HL-60/S4 (cell line): ENCODE results near the gene PCDH17.

ENCODE experiments used
- in situ Hi-C: fragments of 300-500 bp; cut with MboI; formaldehyde crosslinking; loops from 2 replicates; pipeline ENCODE4 v1.14.3; 2022; ENCODE audit warnings: low sequenced_read_pairs

The PCDH17 gene

GRCh38 chr13:57635541-57636085, 4.1 kb downstream of the PCDH17 start:
- in situ Hi-C loops: no loop called here

GRCh38 chr13:57636816-57637215, 5.3 kb downstream of the PCDH17 start:
- in situ Hi-C loops: no loop called here

GRCh38 chr13:57637515-57637914, 6.0 kb downstream of the PCDH17 start:
- in situ Hi-C loops: no loop called here

GRCh38 chr13:57638186-57638890, 6.8 kb downstream of the PCDH17 start:
- in situ Hi-C loops: no loop called here

GRCh38 chr13:57640607-57641006, 9.1 kb downstream of the PCDH17 start:
- in situ Hi-C loops: no loop called here

GRCh38 chr13:57641051-57641450, 9.5 kb downstream of the PCDH17 start:
- in situ Hi-C loops: no loop called here

GRCh38 chr13:57644106-57644505, 12.6 kb downstream of the PCDH17 start:
- in situ Hi-C loops: no loop called here

- in situ Hi-C loops: no loop called here
Observed at GRCh38 chr13:57653229-57653989, 21.9 kb downstream of the PCDH17 start.

GRCh38 chr13:57665481-57665880, 33.9 kb downstream of the PCDH17 start:
- in situ Hi-C loops: no loop called here

GRCh38 chr13:57666131-57666953, 34.8 kb downstream of the PCDH17 start:
- in situ Hi-C loops: no loop called here

GRCh38 chr13:57672168-57672567, 40.6 kb downstream of the PCDH17 start:
- in situ Hi-C loops: no loop called here

- in situ Hi-C loops: no loop called here
Observed at GRCh38 chr13:57673197-57673596, 41.7 kb downstream of the PCDH17 start.

- in situ Hi-C loops: no loop called here
Observed at GRCh38 chr13:57675526-57675925, 44.0 kb downstream of the PCDH17 start.

- in situ Hi-C loops: no loop called here
Observed at GRCh38 chr13:57680609-57681008, 49.1 kb downstream of the PCDH17 start.

- in situ Hi-C loops: no loop called here
Observed at GRCh38 chr13:57682128-57682716, 50.7 kb downstream of the PCDH17 start.

GRCh38 chr13:57698851-57699250, 67.3 kb downstream of the PCDH17 start:
- in situ Hi-C loops: no loop called here

GRCh38 chr13:57704031-57704430, 72.5 kb downstream of the PCDH17 start:
- in situ Hi-C loops: no loop called here

- in situ Hi-C loops: no loop called here
Observed at GRCh38 chr13:57716295-57716694, 84.8 kb downstream of the PCDH17 start.

GRCh38 chr13:57724486-57725272, 93.1 kb downstream of the PCDH17 start:
- in situ Hi-C loops: no loop called here

- in situ Hi-C loops: no loop called here
Observed at GRCh38 chr13:57725480-57725879, 93.9 kb downstream of the PCDH17 start.
